HG02763 (cell line): ENCODE results near the gene CDCP1.

Experiments
- ATAC-seq: cut with Tn5 transposase; IDR thresholded peaks from one replicate; pipeline ENCODE4 v1.9.1; 2021; ENCODE audit warnings: mild to moderate bottlenecking, moderate library complexity; ENCODE audit not compliant: unreplicated experiment

The CDCP1 gene

GRCh38 chr3:45145681-45146614, at the start of gene CDCP1:
TSS of gene CDCP1 (minus strand) at chr3:45146378. CDS start at chr3:45146287, 91 bp downstream.
- no peak for ATAC-seq

DNA sequence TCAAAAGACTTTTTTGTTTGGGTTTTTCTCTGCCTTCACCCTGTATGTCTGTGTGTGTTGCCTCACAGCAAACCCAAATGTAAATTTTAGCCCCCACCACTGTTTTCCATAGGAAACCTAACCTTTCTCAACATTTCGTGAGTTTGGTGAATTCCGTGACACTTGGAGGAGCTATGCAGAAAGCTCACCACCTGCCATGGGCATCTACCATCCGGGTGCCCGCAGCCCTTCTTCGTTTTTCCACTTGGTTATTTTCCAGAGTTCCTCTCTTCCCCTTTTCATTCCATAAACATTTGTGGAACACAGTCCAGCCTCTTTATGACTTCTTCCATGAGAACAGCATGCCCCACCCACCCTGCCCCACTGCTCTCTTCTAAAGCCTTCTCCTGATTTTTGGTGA, 48.6 kb upstream of the CDCP1 start:
- no peak for ATAC-seq

DNA sequence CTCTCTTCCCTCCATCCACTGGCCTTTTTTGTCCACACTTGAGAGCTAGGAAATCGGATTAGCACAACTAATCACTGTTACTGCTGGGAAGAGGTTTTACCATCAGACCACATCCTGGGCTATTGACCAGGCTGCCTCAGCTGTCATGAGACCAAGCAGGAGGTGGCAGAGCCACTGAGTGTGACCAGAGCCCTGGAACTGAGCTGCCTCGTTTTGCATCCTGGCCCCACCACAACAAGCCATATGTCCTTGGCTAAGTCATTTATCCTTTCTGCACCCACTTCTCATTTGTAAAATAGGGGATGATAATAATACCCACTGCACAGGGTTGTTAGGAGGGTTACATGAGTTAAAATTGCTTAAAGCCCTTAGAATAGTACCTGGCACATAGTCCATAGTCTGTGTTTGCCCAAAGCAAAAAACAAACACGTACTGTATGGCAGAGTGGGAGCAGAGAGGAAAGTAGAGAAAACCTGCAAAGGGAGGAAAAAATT, 45.8 kb upstream of the CDCP1 start:
- ATAC-seq: no peak

DNA sequence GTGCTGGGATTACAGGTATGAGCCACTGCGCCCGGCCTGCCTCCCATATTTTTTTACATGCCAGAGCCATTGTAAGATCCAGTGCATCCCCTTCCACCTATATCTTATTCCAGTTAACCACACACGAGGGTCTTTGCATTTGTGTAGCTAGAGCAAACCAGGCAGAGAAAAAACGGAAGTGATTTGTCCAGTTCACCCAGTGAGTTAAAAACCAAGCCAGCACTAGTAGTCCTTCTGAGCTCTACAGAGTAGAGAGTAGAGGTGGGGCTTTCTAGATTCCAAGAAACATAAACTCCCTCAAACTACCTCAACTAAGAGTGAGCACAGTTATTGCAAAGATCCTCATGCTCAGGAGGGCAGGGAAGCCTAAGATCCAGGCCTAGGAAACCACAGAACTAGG, 45.2 kb upstream of the CDCP1 start:
- ATAC-seq: no peak

GRCh38 chr3:45188719-45189659, 42.8 kb upstream of the CDCP1 start:
- ATAC-seq: no peak

DNA sequence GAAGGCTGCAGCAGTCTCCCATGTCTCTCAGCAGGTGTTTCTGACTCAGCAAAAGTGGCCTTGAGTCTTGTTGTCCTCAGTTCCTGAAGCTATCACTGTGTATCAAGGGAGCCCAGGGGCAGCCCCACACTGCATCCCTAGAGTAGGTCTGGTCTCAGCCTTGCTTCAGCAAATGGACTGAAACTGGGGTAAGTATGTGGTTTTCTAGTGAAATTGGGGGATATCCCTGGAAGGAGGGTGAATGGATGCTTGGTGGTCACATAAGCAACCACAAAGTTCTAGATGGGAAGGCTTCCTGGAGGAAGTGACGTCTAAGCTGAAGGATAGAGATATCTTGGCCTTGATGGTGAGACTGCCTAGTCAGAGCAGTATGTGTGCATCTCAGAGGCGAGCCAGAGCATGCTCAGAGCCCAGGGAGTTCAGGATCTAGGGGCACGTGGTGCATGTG, 41.5 kb upstream of the CDCP1 start:
- no peak for ATAC-seq

DNA sequence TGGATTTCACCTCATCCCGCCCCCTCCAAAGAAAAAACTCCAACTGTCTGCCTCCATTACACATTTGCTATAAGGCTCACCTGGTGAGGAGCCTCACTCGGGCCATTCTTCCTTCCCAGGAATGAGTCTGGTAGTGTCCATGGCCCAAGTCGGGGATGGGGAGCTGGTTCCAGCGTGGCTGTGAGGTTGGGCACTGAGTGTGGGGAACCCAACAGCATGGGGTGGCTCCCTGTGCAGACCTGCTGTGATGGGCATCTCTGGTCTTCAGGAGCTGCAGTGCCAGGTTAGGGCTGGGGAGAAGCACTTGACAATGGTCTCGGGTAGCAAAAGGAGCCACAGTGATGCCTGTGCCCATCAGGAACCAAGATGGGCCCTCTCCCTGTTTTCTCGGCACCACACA, 40.7 kb upstream of the CDCP1 start:
- no peak for ATAC-seq

DNA sequence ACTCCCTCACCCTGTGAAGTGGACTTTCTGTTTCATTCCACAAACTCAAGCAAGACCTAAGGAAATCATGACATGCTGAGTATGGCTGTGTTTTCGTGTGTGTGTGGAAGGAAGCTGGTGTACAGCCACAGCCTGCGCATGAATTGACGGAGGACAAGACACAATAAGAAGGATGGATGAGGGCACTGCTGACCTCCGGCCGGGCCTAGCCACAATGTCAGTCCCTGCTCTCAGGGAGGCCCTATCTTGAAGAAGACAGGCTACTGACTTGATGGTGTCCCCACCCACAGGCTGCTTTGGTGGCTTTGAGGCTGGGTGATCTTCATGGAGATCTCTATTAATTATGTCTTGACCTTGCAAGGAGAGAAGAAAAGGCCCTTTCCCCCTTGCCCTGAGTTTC, 39.3 kb upstream of the CDCP1 start:
- ATAC-seq: no peak

DNA sequence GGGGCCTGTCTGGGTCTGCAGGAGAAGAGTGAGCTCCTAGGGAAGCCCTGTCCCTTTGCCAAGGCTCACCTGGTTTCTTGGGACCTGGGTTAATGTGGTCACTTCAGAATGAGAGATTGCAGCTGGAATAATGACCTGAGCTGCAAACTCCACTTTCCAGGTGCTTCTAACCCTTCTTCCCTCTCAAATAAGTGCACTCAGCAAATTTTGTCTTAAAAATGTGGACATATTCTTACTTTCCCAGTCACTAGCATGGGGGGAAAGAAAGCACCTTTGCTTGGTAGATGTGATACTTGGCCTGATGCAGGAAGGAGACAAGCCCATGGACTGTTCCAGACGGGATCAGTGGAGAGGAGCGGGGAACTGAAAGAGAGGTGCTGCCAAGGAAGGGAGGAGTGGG, 38.9 kb upstream of the CDCP1 start:
- no peak for ATAC-seq

DNA sequence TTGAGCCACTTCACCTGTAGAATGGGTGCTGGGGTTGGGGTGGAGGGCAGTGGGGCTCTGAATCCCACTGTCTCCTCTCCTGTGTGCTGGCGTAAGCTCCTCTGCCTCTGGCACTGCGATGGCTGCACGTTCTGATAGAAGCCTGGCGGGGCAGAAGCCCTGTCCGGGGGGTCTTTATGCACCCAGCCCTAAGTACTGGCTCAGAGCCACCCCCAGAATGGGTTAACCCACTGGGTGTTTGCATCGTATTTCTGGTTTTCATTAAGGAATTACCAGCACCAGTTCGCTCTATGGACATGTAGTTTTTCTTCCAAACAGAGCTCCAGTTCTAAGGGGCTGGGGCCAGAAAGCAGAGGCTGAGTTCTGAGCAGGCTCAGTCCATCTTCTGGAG, 37.7 kb upstream of the CDCP1 start:
- no peak for ATAC-seq

DNA sequence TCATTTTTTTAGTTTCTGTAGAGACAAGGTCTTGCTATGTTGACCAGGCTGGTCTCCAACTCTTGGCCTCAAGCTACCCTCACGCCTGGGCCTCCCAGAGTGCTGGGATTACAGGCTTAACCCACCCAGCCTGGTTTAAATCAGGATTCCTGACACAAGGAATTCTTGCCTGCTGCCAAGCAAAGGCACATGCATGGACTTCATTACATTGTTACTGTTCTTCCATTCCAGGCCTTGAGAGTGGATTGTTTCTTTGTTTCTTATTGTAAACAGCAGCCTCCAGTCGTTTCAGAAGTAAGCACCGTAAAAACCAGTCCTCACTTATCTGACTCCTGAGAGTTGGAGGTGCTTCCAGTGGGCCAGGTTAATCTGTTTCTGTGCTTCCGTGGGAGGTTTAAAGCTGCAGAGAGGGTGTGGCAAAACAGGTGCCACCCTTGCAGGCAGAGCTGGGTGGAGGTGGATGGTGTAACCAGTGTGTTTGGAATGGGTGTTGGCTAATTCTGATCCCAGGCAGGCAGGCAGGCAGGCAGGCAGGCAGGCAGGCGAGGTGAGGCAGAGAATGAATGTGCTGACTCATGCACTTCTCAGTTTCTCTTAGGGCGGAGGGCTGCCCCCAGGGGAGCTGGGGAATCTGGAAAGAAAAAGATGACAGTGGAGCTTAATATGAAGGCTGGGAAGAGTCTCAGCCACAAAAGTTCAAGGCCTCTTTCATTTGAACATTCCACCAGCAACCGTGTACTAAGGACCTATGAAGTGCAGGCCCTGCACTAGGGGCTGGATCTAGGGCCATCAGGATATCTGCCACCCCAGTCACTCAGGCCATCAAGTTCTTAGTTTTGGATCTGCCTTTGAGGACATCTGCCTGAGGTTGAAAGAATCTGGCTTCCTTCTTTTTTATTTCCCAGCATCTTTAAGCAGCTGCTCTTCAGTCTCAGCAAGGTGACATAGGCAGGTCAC, 37.0 kb upstream of the CDCP1 start:
- no peak for ATAC-seq

DNA sequence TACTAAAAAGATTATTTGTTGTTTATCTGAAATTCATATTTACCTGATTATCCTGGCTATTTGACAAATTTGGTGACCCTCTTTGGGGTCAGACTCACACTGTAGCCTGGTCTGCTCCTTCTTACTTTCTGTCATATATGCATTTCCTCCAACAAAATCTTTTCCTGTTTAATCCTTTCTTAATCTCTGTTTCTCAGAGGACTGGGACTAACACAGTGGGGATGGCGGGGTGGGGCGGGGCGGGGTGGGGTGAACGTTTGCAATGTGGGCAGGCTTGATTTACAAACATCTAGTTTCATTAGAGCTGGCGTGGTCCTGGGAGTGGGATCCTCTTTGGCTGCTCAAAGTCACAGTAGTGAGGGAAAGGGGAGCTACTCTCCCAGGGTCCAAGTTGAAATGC, 35.3 kb upstream of the CDCP1 start:
- no peak for ATAC-seq

- no peak for ATAC-seq
Measured at GRCh38 chr3:45180899-45181298, 34.7 kb upstream of the CDCP1 start.

DNA sequence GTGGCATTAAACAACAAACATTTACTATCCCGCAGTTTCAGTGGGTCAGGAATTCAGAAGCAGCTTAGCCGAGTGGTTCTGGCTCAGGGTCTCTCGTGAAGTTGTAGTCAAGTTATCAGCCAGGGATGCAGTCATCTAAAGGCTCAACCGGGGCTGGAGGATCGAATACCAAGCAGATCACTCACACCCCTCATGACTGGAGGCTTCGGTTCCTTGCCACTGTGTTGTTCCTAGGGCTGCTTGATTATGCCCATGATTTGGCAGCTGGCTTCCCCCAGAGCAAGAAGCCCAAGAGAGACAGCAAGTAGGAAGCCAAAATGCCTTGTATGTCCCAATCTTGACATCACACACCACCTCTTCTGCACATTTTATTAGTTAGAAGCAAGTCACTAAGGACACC, 33.9 kb upstream of the CDCP1 start:
- no peak for ATAC-seq

GRCh38 chr3:45179163-45179562, 33.0 kb upstream of the CDCP1 start:
- no peak for ATAC-seq

- ATAC-seq: no peak
Measured at GRCh38 chr3:45178183-45179023, 32.2 kb upstream of the CDCP1 start.

- ATAC-seq: no peak
Measured at GRCh38 chr3:45176912-45177311, 30.7 kb upstream of the CDCP1 start.

DNA sequence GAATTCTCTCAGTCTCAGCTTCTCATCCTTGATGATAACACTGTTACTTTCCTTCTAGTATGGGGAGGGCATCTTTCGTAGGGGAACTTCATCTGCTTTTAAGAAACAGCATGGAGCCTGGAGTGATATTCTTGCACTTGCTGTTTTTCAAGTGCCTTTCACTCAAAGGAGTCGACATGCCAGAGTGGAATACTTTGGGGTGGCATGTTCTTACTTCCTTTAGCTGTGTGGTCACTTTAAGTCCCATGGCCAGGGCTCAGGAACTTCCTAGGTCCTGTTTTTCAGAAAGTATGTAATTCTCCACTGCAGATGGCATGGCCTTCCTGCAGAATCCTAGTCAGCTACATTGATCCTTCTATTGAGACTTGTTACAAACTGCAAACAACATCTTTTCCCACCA, 28.1 kb upstream of the CDCP1 start:
- ATAC-seq: no peak

DNA sequence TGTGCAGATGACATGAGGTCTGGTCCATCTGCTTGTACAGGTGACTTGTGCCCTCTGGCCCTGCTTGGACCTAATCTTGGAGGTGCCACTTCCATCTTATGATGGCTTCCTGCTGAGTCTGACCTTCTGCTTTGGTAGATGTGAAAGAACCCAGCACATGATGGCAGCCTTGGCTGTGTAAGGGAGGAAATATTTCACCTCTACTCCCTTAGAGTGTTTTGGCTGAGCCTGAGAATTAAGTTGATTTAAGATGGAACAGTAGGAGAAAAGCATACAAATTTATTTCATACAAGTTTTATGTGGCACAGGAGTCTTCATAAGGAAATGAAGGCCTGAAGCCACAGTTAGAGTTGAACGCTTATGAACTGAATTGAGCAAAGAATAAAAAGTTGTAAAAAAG, 27.6 kb upstream of the CDCP1 start:
- ATAC-seq: no peak
